HCT116 (cell line): ENCODE data around the gene RHBDD1. TPM values are rescaled to one million over a fixed set of nuclear protein-coding genes. Genes with fewer than 3 reads are reported as not detected.

ENCODE experiments used
- ATAC-seq: fragments of 200-7000 bp; cut with Tn5 transposase; 2 replicates; pipeline ENCODE4 v1.9.1; 2020; ENCODE audit warnings: mild to moderate bottlenecking, moderate library complexity
- BruUV-seq: library from RNA; stranded (reverse); fragments of 400-500 nt; replicated peaks from 2 replicates; lab custom pipeline; 2021; lab: Mats Ljungman, UMichigan
- CTCF ChIA-PET: fragments of 300-600 bp; sonication (Branson Sonifier 250); formaldehyde crosslinking; loops from one replicate; lab custom pipeline; 2021; ENCODE audit warnings: antibody characterized with exemption; lab: Charles Lee
- POLR2A ChIA-PET: fragments of 300-600, 350-600 bp; sonication (Branson Sonifier 250); formaldehyde crosslinking; loops from one replicate; lab custom pipeline; 2021; ENCODE audit warnings: antibody characterized with exemption; lab: Charles Lee
- RAD21 ChIA-PET, 2 experiments: fragments of 300-600 bp; sonication (Branson Sonifier 250); formaldehyde crosslinking; loops; one replicate each; lab custom pipeline; 2023; ENCODE audit warnings: low total read pairs in 2 of 2; ENCODE audit not compliant: uncharacterized antibody in 2 of 2, unreplicated experiment in 2 of 2, low non-redundant PET in 1 of 2; lab: Charles Lee
- DNase-seq: peaks from one replicate; pipeline ENCODE4 v3.0.0-alpha.2; 2010; ENCODE audit warnings: low read depth, low spot score
- H2AFZ ChIP-seq: fragments of 200-600 bp; shearing (Covaris generic), sonication (generic); 2 replicates; pipeline ENCODE4 v1.6.1; 2017; ENCODE audit warnings: low read depth, mixed run types, mixed read lengths, antibody characterized with exemption, low read length; ENCODE audit not compliant: poor library complexity, severe bottlenecking
- H3K27ac ChIP-seq: 2 replicates; pipeline ENCODE4 v1.5.1; 2012; ENCODE audit warnings: low read depth, low read length
- H3K27me3 ChIP-seq: fragments of 200-600 bp; sonication (generic); 2 replicates; pipeline ENCODE4 v1.6.1; 2016; ENCODE audit warnings: mixed run types, low read length, mixed read lengths; ENCODE audit not compliant: insufficient read depth
- H3K36me3 ChIP-seq, 2 experiments: fragments of 200-500 bp in 1 of 2; fragments of 200-600 bp in 1 of 2; sonication (Bioruptor generic) in 1 of 2; sonication (generic) in 1 of 2; 2 replicates each; pipeline versions ENCODE4 v1.5.1 to v1.6.1; 2014 to 2016; ENCODE audit warnings: low read length in 2 of 2, inconsistent platforms in 1 of 2, mixed read lengths in 1 of 2, mixed run types in 1 of 2; ENCODE audit not compliant: insufficient read depth in 2 of 2, control insufficient read depth in 1 of 2
- H3K4me1 ChIP-seq, 2 experiments: fragments of 200-600 bp in 1 of 2; sonication (generic) in 1 of 2; 2 replicates each; pipeline versions ENCODE4 v1.5.1 to v1.6.1; 2012 to 2017; ENCODE audit warnings: low read length in 2 of 2, inconsistent platforms in 1 of 2, mild to moderate bottlenecking in 1 of 2, mixed read lengths in 1 of 2, mixed run types in 1 of 2, moderate library complexity in 1 of 2; ENCODE audit not compliant: insufficient read depth in 2 of 2, control insufficient read depth in 1 of 2
- H3K4me2 ChIP-seq: fragments of 200-600 bp; sonication (generic); 2 replicates; pipeline ENCODE4 v1.6.1; 2017; ENCODE audit warnings: mixed run types, low read length, mixed read lengths
- H3K4me3 ChIP-seq, 2 experiments: fragments of 200-600 bp in 1 of 2; sonication (generic) in 1 of 2; replicated peaks in 1 of 2; 2 replicates each; pipeline ENCODE4 v1.5.1; 2011 to 2016; ENCODE audit warnings: low read length in 2 of 2, control low read depth in 1 of 2, low read depth in 1 of 2, mild to moderate bottlenecking in 1 of 2, mixed read lengths in 1 of 2, mixed run types in 1 of 2
- H3K79me2 ChIP-seq: fragments of 200-600 bp; sonication (generic); 2 replicates; pipeline ENCODE4 v1.6.1; 2017; ENCODE audit warnings: mild to moderate bottlenecking, mixed run types, low read length, moderate library complexity, mixed read lengths; ENCODE audit not compliant: insufficient read depth
- H3K9ac ChIP-seq: fragments of 200-600 bp; sonication (generic); 2 replicates; pipeline ENCODE4 v1.6.1; 2016; ENCODE audit warnings: low read length, mixed read lengths
- H3K9me2 ChIP-seq: fragments of 200-600 bp; sonication (generic), shearing (Covaris generic); 2 replicates; pipeline ENCODE4 v1.6.1; 2017; ENCODE audit warnings: mixed run types, mild to moderate bottlenecking, moderate library complexity; ENCODE audit not compliant: insufficient read depth
- H3K9me3 ChIP-seq, 2 experiments: fragments of 200-500 bp in 1 of 2; fragments of 200-600 bp in 1 of 2; sonication (Bioruptor generic) in 1 of 2; sonication (generic) in 1 of 2; 2 replicates each; pipeline ENCODE4 v1.6.1; 2014 to 2017; ENCODE audit warnings: low read length in 2 of 2, mixed read lengths in 2 of 2, inconsistent platforms in 1 of 2, low read depth in 1 of 2, mild to moderate bottlenecking in 1 of 2, mixed run types in 1 of 2, moderate library complexity in 1 of 2; ENCODE audit not compliant: control insufficient read depth in 1 of 2, insufficient read depth in 1 of 2
- H4K20me1 ChIP-seq: fragments of 200-600 bp; sonication (generic), shearing (Covaris generic); 2 replicates; pipeline ENCODE4 v1.6.1; 2017; ENCODE audit warnings: mixed run types, mild to moderate bottlenecking, moderate library complexity; ENCODE audit not compliant: insufficient read depth
- CBX3 ChIP-seq: IDR thresholded peaks from 2 replicates; pipeline ENCODE4 v1.6.1; 2012; ENCODE audit warnings: low read depth
- CEBPB ChIP-seq: IDR thresholded peaks from 2 replicates; pipeline ENCODE4 v1.6.1; 2012; ENCODE audit warnings: low read depth
- ELF1 ChIP-seq: IDR thresholded peaks from 2 replicates; pipeline ENCODE4 v1.6.1; 2012; ENCODE audit warnings: low read depth, borderline replicate concordance
- JUND ChIP-seq: IDR thresholded peaks from 2 replicates; pipeline ENCODE4 v1.6.1; 2012
- POLR2A ChIP-seq: IDR thresholded peaks from 2 replicates; pipeline ENCODE4 v1.7.0; 2011; ENCODE audit warnings: borderline replicate concordance; ENCODE audit not compliant: insufficient read depth, insufficient read length; ENCODE audit errors: extremely low read depth
- RAD21 ChIP-seq: IDR thresholded peaks from 2 replicates; pipeline ENCODE4 v1.6.1; 2012; ENCODE audit warnings: low read depth, mild to moderate bottlenecking
- SP1 ChIP-seq: IDR thresholded peaks from 2 replicates; pipeline ENCODE4 v1.6.1; 2012; ENCODE audit warnings: low read depth
- TCF7L2 ChIP-seq: IDR thresholded peaks from 2 replicates; pipeline ENCODE4 v1.7.0; 2011; ENCODE audit warnings: borderline replicate concordance, inconsistent platforms; ENCODE audit not compliant: insufficient read depth, insufficient read length; ENCODE audit errors: extremely low read depth
- YY1 ChIP-seq: IDR thresholded peaks from 2 replicates; pipeline ENCODE4 v1.6.1; 2011; ENCODE audit warnings: low read length, low read depth, moderate library complexity, mild to moderate bottlenecking; ENCODE audit not compliant: insufficient replicate concordance; ENCODE audit errors: extremely low read depth
- intact Hi-C: fragments of 100-400 bp; cut with micrococcal nuclease; formaldehyde crosslinking; loops from 2 replicates; pipeline ENCODE4 v1.10.0; 2022
- total RNA-seq: library from RNA; stranded (reverse); gene quantifications from one replicate; pipeline ENCODE4 v1.2.1, GENCODE V29; 2021; ENCODE audit not compliant: unreplicated experiment
- TF ChIP-seq, protein P1 (sequence below): IDR thresholded peaks from 2 replicates; pipeline ENCODE4 v1.6.1; 2011; ENCODE audit warnings: mild to moderate bottlenecking, low read length, moderate library complexity; ENCODE audit not compliant: insufficient replicate concordance; ENCODE audit errors: extremely low read depth
- TF ChIP-seq, protein P2 (sequence below), 3 experiments: fragments of 200-600 bp in 1 of 3; sonication (generic) in 1 of 3; IDR thresholded peaks in 2 of 3; conservative IDR thresholded peaks in 1 of 3; 2 replicates each; pipeline ENCODE4 v1.5.1; 2012 to 2017; ENCODE audit warnings: low read depth in 2 of 3, low read length in 2 of 3, antibody characterized with exemption in 1 of 3, borderline replicate concordance in 1 of 3, control low read depth in 1 of 3, mild to moderate bottlenecking in 1 of 3, mixed read lengths in 1 of 3, mixed run types in 1 of 3, moderate library complexity in 1 of 3; ENCODE audit not compliant: insufficient read depth in 1 of 3

RHBDD1 gene
- total RNA-seq, 1 experiment from 2014 or later = 73.8 TPM

DNA sequence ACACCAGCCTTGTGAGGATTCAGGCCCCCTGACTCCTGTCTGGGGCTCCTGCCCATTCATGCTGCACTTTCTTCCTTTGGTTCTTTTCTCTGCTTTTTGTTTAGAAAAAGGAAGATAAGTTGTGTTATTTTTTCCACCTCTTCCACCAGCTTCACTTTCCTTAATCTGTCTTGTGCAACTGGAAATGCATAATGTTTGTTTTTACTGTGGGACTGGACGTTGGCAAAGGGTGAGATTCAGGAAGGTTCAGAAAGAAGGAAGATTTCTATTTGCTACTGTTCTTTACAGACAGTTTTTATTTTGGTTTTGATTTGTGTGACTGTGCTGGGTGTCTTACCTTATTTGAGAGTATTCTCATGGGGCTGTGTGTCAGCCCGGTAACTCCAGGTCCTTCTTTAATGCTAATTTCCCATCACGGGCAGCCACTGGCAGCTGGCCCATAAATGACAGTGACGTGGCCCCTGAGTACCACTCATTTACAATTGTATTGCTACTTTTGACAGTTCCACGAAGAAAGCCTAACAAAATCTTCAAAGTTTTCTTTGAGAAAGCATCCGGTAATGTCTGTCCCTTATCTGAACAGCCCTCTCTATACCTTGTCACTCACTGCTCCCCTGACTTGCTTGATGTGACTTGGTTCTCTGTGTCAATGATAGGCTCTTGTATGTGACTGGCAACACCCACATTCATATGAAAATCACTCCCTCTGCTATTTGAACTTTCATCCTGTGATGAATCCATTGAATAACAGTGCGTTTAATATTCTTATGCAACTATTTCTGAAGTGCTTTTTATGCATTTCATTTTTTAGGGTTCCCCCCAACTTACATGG is 32.7 kb downstream of the RHBDD1 start:
- Histone ChIP-seq H3K27me3 (no peaks in the 10 kb centered on the region), H3K36me3 (peaks cover 0 to 16% of the 10 kb centered on the region in 2 experiments; a peak in 3 of 4 replicates), H2AFZ (no peak overlapping the region), H3K4me2 (no peak overlapping the region), H3K4me3 (no peak overlapping the region), H3K9ac (no peak overlapping the region), H3K9me3 (no peaks in the 10 kb centered on the region), H3K9me2 (no peaks in the 10 kb centered on the region), H4K20me1 (no peaks in the 10 kb centered on the region), H3K4me1 (no peaks in the 10 kb centered on the region), H3K27ac (no peak overlapping the region), H3K79me2 (peaks cover 13% of the 10 kb centered on the region; the same call in 1 of the 2 replicates)
- ChIA-PET CTCF (no interaction called here), RAD21 (no interaction called here), POLR2A (no interaction called here)
- intact Hi-C loops = no loop called here
- BruUV-seq = no TSS peak
- ATAC-seq (no peak), DNase-seq (no peak)
- TF ChIP-seq CBX3 (no peak), CEBPB (no peak), JUND (no peak), TCF7L2 (no peak), ELF1 (no peak), POLR2A (no peak), SP1 (no peak), YY1 (no peak), RAD21 (no peak)
- TF ChIP-seq, protein P1, sequence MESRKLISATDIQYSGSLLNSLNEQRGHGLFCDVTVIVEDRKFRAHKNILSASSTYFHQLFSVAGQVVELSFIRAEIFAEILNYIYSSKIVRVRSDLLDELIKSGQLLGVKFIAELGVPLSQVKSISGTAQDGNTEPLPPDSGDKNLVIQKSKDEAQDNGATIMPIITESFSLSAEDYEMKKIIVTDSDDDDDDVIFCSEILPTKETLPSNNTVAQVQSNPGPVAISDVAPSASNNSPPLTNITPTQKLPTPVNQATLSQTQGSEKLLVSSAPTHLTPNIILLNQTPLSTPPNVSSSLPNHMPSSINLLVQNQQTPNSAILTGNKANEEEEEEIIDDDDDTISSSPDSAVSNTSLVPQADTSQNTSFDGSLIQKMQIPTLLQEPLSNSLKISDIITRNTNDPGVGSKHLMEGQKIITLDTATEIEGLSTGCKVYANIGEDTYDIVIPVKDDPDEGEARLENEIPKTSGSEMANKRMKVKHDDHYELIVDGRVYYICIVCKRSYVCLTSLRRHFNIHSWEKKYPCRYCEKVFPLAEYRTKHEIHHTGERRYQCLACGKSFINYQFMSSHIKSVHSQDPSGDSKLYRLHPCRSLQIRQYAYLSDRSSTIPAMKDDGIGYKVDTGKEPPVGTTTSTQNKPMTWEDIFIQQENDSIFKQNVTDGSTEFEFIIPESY = no peak
- TF ChIP-seq, protein P2, sequence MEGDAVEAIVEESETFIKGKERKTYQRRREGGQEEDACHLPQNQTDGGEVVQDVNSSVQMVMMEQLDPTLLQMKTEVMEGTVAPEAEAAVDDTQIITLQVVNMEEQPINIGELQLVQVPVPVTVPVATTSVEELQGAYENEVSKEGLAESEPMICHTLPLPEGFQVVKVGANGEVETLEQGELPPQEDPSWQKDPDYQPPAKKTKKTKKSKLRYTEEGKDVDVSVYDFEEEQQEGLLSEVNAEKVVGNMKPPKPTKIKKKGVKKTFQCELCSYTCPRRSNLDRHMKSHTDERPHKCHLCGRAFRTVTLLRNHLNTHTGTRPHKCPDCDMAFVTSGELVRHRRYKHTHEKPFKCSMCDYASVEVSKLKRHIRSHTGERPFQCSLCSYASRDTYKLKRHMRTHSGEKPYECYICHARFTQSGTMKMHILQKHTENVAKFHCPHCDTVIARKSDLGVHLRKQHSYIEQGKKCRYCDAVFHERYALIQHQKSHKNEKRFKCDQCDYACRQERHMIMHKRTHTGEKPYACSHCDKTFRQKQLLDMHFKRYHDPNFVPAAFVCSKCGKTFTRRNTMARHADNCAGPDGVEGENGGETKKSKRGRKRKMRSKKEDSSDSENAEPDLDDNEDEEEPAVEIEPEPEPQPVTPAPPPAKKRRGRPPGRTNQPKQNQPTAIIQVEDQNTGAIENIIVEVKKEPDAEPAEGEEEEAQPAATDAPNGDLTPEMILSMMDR (IDR thresholded peaks at IDR 0.05 in 2 of 3, conservative IDR thresholded peaks at IDR 0.05 in 1 of 3; ENCODE audit: borderline replicate concordance in 1 of 3, insufficient read depth in 1 of 3, low read depth in 2 of 3, low read length in 2 of 3) = no peak
